Muscle of leg (tissue), 11 donors: ENCODE measurements around the gene IFIT1B. TPM values are rescaled to one million over a fixed set of nuclear protein-coding genes. Genes with fewer than 3 reads are reported as not detected.
"Not testable (repeated sequence)": the region's sequence is repeated elsewhere in the genome, so short reads cannot be mapped to it uniquely, and the experiment has no call there.

Source experiments
- DNase-seq: peaks from one replicate; pipeline ENCODE4 v3.0.0; 2013
- H3K27ac ChIP-seq: one replicate; pipeline ENCODE4 v1.5.1; 2013; ENCODE audit warnings: mild to moderate bottlenecking, low read length, control low read depth
- H3K27me3 ChIP-seq: one replicate; pipeline ENCODE4 v1.6.1; 2013; ENCODE audit warnings: low read length; ENCODE audit not compliant: control insufficient read depth, insufficient read depth
- H3K36me3 ChIP-seq: one replicate; pipeline ENCODE4 v1.6.1; 2013; ENCODE audit warnings: low read length; ENCODE audit not compliant: control insufficient read depth, insufficient read depth
- H3K4me1 ChIP-seq: one replicate; pipeline ENCODE4 v1.6.1; 2013; ENCODE audit warnings: low read length; ENCODE audit not compliant: control insufficient read depth, insufficient read depth
- H3K4me3 ChIP-seq: one replicate; pipeline ENCODE4 v1.5.1; 2013; ENCODE audit warnings: low read length, control low read depth
- H3K9me3 ChIP-seq: replicated peaks from 2 replicates; pipeline ENCODE4 v1.6.1; 2013; ENCODE audit warnings: low read depth, low read length; ENCODE audit not compliant: control insufficient read depth
- WGBS: methylation state at CpG from one replicate; pipeline ENCODE4 v1.1.5; 2013; ENCODE audit warnings: missing lambda C conversion rate; ENCODE audit not compliant: insufficient coverage; 5-methylcytosine and 5-hydroxymethylcytosine counted together
- polyA plus RNA-seq, 8 donors: library from polyadenylated mRNA; unstranded; fragments of 120-200 nt; gene quantifications; one replicate each; pipeline versions ENCODE4 v1.2.1 to v1.2.3, GENCODE V29; 2013; ENCODE audit warnings: inconsistent platforms in 1 of 8, low replicate concordance in 1 of 8; ENCODE audit not compliant: insufficient read length in 8 of 8, insufficient read depth in 1 of 8
- total RNA-seq: library from RNA; stranded (reverse); fragments of 120-200 nt; gene quantifications from one replicate; pipeline ENCODE4 v1.2.4, GENCODE V29; 2013

The IFIT1B gene
- total and polyA plus RNA-seq, 9 donors = 0.06 to 1.1 (median 0.32) TPM

DNA sequence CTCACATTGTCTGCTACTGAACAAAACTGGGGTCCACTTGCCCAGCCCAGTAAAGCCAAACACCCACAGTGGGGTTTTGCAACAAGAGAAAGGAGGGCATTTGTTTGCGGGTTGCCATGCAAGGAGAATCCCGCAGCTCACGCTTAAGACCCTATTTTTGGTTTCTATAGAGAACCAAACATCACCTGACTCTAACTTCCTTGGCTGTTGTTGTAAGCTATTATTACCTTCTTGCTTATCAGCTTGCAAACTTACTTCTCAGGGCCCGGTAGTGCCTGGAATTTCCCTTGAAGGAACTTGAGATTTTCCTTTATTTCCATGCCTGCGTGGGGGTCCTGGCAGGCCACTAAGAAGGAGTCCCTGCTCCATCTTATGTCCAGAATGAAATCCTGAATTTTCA, 29.4 kb upstream of the IFIT1B start:
- Histone ChIP-seq H3K27ac (peak overlapping the region; percentile 87), H3K4me1 (peaks cover 42% of the 10 kb centered on the region), H3K36me3 (no peaks in the 10 kb centered on the region), H3K9me3 (no peaks in the 10 kb centered on the region), H3K4me3 (no peak overlapping the region), H3K27me3 (no peaks in the 10 kb centered on the region)
- no peak for DNase-seq
- whole genome bisulfite sequencing = 72% methylated on average over 4 of the region's 5 CpGs

DNA sequence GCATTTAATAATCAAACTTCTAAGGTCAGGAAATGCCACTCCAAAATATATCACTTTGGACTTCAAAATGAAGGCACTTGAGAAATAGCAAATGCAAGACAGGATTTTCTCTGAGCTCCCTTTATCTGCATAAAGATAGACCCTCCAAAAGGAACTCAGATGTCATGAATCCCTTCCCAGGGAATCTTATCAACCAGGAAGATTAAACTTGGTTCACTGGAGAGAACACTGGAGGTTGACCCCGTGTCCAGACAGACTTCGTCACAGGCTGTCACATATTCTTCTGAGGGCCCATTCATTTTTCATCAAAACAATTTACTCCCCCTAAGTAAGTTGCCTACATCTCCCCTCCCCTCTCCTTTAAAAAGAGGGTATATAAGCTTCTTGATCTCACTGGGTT, 28.9 kb upstream of the IFIT1B start:
- Histone ChIP-seq H3K36me3 (no peaks in the 10 kb centered on the region), H3K27me3 (no peaks in the 10 kb centered on the region), H3K27ac (peak overlapping the region; percentile 87), H3K4me3 (no peak overlapping the region), H3K9me3 (no peaks in the 10 kb centered on the region), H3K4me1 (peaks cover 40% of the 10 kb centered on the region)
- WGBS = 84% methylated on average over 2 of the region's 2 CpGs
- no peak for DNase-seq

DNA sequence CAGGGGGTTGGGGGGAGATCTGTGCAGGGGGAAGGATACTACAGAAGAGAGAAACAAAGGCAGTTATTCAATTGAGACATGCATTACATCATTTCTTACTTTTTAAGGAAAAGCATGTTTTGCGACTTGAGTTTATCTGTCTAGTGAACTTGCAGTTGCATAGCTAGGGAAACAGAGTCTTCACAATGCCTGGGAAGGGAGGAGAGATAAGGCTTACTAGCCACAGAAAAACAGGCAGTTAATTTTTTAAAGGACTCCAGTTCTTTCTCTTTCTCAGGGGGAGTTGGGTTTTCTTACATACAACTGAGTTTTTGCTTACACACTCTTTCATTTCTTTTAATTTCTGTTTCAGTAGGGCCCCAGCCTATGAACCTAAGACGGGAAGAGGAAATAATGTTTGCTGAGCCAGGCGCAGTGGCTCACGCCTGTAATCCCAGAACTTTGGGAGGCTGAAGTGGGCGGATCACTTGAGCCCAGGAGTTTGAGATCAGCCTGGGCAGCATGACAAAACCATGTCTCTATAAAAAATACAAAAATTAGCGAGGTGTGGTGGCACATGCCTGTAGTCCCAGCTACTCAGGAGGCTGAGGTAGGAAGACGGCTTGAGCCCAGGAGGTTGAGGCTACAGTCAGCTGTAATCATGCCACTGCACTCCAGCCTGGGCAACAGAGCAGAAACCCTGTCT, 27.1 kb upstream of the IFIT1B start:
- H3K4me1 ChIP-seq = peaks cover 40% of the 10 kb centered on the region

DNA sequence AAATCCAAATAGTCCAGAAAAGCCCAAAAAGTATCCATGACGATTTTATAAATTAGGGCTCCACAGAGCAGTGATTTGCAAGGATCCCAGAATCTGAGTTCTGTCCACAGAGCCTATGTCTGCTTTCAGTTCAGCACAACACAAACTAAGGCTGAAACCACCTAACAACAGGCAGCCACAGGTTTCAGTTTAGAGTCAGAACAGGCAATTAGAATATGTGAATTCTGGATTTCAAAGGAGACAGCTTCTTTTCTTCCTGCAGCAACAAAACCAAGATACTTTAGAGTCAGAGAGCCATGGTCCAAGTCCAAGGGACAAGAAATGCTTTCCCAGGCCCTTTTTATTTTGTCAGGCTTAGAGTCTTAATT, 26.5 kb upstream of the IFIT1B start:
- WGBS = 33% methylated on average over 1 of the region's 1 CpG
- peaks cover 45% of the 10 kb centered on the region for H3K4me1 ChIP-seq
- peak overlapping the region; percentile 93 for H3K27ac ChIP-seq
- no peak overlapping the region for H3K4me3 ChIP-seq
- H3K36me3 ChIP-seq = no peaks in the 10 kb centered on the region
- peak; percentile 59 for DNase-seq
- no peaks in the 10 kb centered on the region for H3K9me3 ChIP-seq
- no peaks in the 10 kb centered on the region for H3K27me3 ChIP-seq

More for the DNA sequence above, 27.1 kb upstream of the IFIT1B start:
- peak; percentile 72 for DNase-seq
- H3K27me3 ChIP-seq, H3K9me3 ChIP-seq, H3K36me3 ChIP-seq, H3K4me3 ChIP-seq: not testable (repeated sequence)
- WGBS = no CpG with 5 or more reads among the region's 7 CpGs
- H3K27ac ChIP-seq = peak overlapping the region; percentile 93

DNA sequence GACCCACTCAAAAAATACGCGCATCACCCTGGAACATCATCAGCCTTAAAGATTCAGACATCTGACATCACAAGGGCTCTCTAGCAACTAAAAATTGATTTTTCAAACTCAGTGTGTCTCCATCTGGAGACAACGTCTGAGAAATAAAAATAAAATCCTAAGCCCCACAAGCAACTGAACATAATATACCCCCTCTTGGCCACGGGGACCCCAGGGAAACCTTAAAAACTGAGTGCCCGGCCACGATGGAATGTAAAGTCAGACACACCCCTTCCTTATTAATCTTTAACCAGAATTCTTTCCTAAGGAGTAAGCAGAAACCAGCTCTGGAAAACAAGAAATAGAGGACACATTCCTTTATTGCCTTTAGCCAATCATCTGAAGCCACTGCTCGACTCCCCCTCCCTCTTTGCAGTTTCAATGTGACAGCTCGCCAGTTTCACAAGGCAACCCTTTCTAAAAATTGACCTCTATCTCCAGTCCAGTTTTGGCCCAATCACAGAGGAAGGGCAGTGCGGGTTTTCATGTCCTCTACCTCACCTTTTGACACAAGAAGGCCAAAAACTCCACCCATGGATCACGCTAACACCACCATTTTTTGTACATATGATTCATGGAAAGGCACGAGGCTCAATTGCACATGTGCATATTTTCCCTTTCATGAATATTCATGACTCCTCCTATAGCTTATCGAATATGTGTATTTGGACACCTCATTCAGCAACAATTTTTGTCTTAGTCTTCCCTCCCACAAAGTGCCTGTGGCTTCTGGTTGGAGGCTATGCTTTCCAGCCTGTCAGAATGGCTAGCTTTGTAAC, 25.9 kb upstream of the IFIT1B start:
- peak; percentile 66 for DNase-seq
- H3K4me1 ChIP-seq = peaks cover 41% of the 10 kb centered on the region

DNA sequence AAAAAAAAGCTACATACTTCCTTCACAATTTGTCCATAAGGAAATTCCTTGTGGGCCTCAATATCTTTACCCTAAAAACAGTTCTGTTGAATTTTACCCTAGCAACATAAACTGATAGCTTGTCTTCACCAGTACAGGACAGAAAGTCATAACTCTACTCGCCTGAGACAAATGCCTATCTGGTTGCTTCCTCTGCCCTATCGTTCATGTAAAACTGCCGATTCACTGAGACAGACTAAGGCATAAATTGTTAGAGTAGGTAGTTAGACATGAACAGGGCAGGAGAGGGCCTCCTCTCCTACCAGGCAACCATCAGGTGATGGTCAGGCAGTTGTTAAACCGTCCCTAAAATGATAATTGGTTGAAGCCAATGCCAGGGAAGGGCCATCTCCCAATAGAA, 25.1 kb upstream of the IFIT1B start:
- no peak for DNase-seq
- Histone ChIP-seq H3K27me3 (no peaks in the 10 kb centered on the region), H3K36me3 (no peaks in the 10 kb centered on the region), H3K27ac (peak overlapping the region; percentile 93), H3K4me1 (peaks cover 35% of the 10 kb centered on the region), H3K4me3 (no peak overlapping the region), H3K9me3 (no peaks in the 10 kb centered on the region)
- WGBS = no CpG with 5 or more reads among the region's 4 CpGs

More for the DNA sequence above, 25.9 kb upstream of the IFIT1B start:
- H3K4me3 ChIP-seq = no peak overlapping the region
- 35% methylated on average over 10 of the region's 12 CpGs for WGBS
- H3K9me3 ChIP-seq = no peaks in the 10 kb centered on the region
- H3K27me3 ChIP-seq = no peaks in the 10 kb centered on the region
- no peaks in the 10 kb centered on the region for H3K36me3 ChIP-seq
- peak overlapping the region; percentile 93 for H3K27ac ChIP-seq

DNA sequence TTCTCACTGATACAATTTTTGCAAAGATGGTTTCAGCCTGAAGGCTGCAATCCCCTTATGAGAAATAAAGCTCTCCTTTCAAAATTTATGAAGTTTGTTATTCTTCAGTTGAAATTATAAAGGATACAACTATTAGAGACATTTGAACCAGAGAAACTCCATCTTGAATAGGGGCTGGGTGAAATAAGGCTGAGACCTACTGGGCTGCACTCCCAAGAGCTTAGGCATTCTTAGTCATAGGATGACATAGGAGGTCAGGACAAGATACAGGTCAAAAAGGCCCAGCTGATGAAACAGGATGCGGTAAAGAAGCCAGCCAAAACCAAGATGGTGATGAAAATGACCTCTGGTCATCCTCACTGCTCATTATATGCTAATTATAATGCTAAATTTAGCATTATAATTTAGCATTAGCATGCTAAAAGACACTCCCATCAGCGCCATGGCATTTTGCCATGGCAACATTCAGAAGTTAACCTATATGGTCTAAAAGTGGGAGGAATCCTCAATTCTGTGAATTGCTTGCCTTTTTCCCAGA, 22.4 kb upstream of the IFIT1B start:
- DNase-seq = peak; percentile 47
- H3K4me1 ChIP-seq = peaks cover 24% of the 10 kb centered on the region
- H3K27ac ChIP-seq = no peak overlapping the region
- H3K9me3 ChIP-seq = no peaks in the 10 kb centered on the region
- H3K4me3 ChIP-seq = no peak overlapping the region
- H3K27me3 ChIP-seq = no peaks in the 10 kb centered on the region
- no CpG with 5 or more reads among the region's 2 CpGs for WGBS
- H3K36me3 ChIP-seq = no peaks in the 10 kb centered on the region

DNA sequence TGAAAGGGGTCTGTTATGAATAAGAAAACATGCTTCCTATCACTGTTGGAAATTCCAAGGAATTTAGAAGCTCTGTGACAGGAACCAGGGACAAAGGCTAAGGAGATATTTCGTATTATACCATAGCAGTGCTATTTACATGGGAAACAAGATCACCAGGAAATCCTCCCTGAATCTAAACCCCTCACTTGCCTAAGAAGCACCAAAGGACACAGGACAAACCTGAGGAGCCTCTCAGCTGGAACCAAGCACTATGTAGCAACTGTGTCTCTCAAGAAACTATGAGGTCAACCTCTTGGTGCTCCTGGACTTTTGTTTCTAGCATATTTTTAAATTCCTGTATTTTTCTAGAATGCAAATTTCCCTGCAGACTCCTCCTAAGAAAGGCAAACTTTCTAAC, 20.8 kb upstream of the IFIT1B start:
- DNase-seq = no peak

DNA sequence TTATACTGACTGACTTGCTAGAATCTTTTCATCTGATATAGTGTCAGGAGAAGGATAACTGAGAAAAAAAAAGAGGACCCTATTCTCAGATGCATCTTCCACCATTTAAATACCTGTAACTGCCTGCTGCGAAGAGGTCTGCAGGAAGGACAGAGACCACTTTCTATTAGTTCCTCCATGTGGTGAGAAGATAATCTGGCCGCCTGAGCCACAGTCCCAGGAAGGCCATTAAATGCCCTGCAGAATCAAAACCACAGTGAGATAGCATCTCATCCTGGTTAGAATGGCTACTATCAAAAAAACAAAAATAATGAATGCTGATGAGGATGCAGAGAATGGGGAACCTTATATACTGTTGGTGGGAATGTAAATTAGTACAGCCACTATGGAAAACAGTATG, 19.9 kb upstream of the IFIT1B start:
- Histone ChIP-seq H3K9me3 (no peaks in the 10 kb centered on the region), H3K4me1 (peaks cover 5% of the 10 kb centered on the region), H3K4me3 (no peak overlapping the region), H3K27me3 (no peaks in the 10 kb centered on the region), H3K36me3 (no peaks in the 10 kb centered on the region), H3K27ac (no peak overlapping the region)
- no CpG with 5 or more reads among the region's 2 CpGs for WGBS
- DNase-seq = no peak

More for the DNA sequence above, 20.8 kb upstream of the IFIT1B start:
- H3K27ac ChIP-seq = peak overlapping the region; percentile 3
- H3K9me3 ChIP-seq = no peaks in the 10 kb centered on the region
- no peaks in the 10 kb centered on the region for H3K36me3 ChIP-seq
- no peak overlapping the region for H3K4me3 ChIP-seq
- peaks cover 8% of the 10 kb centered on the region for H3K4me1 ChIP-seq
- H3K27me3 ChIP-seq = no peaks in the 10 kb centered on the region
- no CpG with 5 or more reads among the region's 1 CpG for WGBS

DNA sequence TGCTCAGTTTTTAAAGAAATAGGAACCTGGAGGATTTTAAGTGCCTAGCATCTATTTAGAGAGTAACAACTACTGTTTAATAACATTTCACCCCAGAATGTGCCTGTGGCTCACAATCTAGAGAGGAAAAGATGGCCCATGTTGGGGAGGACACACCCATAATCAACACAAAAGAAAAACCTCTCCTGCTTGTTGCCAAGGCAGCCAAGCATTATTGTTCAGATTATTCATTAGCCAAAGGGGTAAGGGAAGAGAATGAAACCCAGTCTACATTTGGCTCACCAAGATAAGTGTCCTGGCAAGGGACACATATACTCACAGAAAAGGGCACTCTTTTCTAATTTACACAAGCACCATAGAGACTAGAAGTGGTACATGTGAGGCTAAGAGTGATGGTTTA, 17.7 kb upstream of the IFIT1B start:
- peaks cover 5% of the 10 kb centered on the region for H3K4me1 ChIP-seq
- no peak for DNase-seq
- no peak overlapping the region for H3K27ac ChIP-seq
- no peak overlapping the region for H3K4me3 ChIP-seq
- H3K27me3 ChIP-seq = no peaks in the 10 kb centered on the region
- no peaks in the 10 kb centered on the region for H3K9me3 ChIP-seq
- H3K36me3 ChIP-seq = no peaks in the 10 kb centered on the region
